ENCODE results near the gene MYLK. TPM values are rescaled to one million over a fixed set of nuclear protein-coding genes. Genes with fewer than 3 reads are reported as not detected.

The MYLK gene
- total RNA-seq, 1 donor from 2014 or later = 50.5 TPM

- FAIRE-seq (no peak), DNase-seq (ENCODE audit: low read depth) (peak; percentile 60)
- Mint-ChIP-seq H3K27ac (ENCODE audit: unreplicated experiment) (no peak overlapping the region), H3K4me1 (ENCODE audit: low read depth, unreplicated experiment) (peaks cover 35% of the 10 kb centered on the region), H3K9me3 (ENCODE audit: unreplicated experiment) (no peaks in the 10 kb centered on the region), H3K36me3 (ENCODE audit: low read depth, unreplicated experiment) (peaks cover 44% of the 10 kb centered on the region), H3K4me3 (ENCODE audit: unreplicated experiment) (no peak overlapping the region), H3K27me3 (ENCODE audit: low read depth, unreplicated experiment) (no peaks in the 10 kb centered on the region)
- H3K4me1 ChIP-seq (ENCODE audit: insufficient read depth, low read length) = peaks cover 38% of the 10 kb centered on the region
- no peak overlapping the region for H3K27ac ChIP-seq (ENCODE audit: low read depth, low read length)
- no peak overlapping the region for H2AFZ ChIP-seq (ENCODE audit: low read depth, low read length)
- H3K4me2 ChIP-seq (ENCODE audit: low read length) = no peak overlapping the region
- H3K9me3 ChIP-seq (ENCODE audit: insufficient read depth, low read depth, low read length) = no peaks in the 10 kb centered on the region
- H4K20me1 ChIP-seq (ENCODE audit: insufficient read depth, low read length) = no peaks in the 10 kb centered on the region
- no peak for TF ChIP-seq CTCF (IDR thresholded peaks at IDR 0.05; ENCODE audit: insufficient read depth, low read depth, low read length)
- TF ChIP-seq EZH2 (IDR thresholded peaks at IDR 0.05; ENCODE audit: insufficient read depth, low read length) = no peak
- peaks cover 17% of the 10 kb centered on the region for H3K36me3 ChIP-seq (ENCODE audit: insufficient read depth, low read length)
- H3K9ac ChIP-seq (ENCODE audit: low read length) = no peak overlapping the region
- H3K79me2 ChIP-seq (ENCODE audit: insufficient read depth, low read length) = no peaks in the 10 kb centered on the region
- no peaks in the 10 kb centered on the region for H3K27me3 ChIP-seq (ENCODE audit: insufficient read depth, low read length)
- no peak overlapping the region for H3K4me3 ChIP-seq (ENCODE audit: insufficient read depth, low read depth, low read length)
These were observed 219.4 kb downstream of the MYLK start for GRCh38 chr3:123664753-123665152.

GRCh38 chr3:123663977-123664376, 220.2 kb downstream of the MYLK start:
- no peak for DNase-seq (ENCODE audit: low read depth)
- H3K9ac ChIP-seq (ENCODE audit: low read length) = no peak overlapping the region
- H3K27me3 Mint-ChIP-seq (ENCODE audit: low read depth, unreplicated experiment) = no peaks in the 10 kb centered on the region
- no peak overlapping the region for H3K4me3 ChIP-seq (ENCODE audit: insufficient read depth, low read depth, low read length)
- peaks cover 35% of the 10 kb centered on the region for H3K4me1 Mint-ChIP-seq (ENCODE audit: low read depth, unreplicated experiment)
- no peaks in the 10 kb centered on the region for H3K27me3 ChIP-seq (ENCODE audit: insufficient read depth, low read length)
- TF ChIP-seq CTCF (IDR thresholded peaks at IDR 0.05; ENCODE audit: insufficient read depth, low read depth, low read length) (no peak), EZH2 (IDR thresholded peaks at IDR 0.05; ENCODE audit: insufficient read depth, low read length) (no peak)
- H3K4me1 ChIP-seq (ENCODE audit: insufficient read depth, low read length) = peaks cover 38% of the 10 kb centered on the region
- H3K36me3 Mint-ChIP-seq (ENCODE audit: low read depth, unreplicated experiment) = peaks cover 44% of the 10 kb centered on the region
- no peak overlapping the region for H2AFZ ChIP-seq (ENCODE audit: low read depth, low read length)
- no peak for FAIRE-seq
- no peaks in the 10 kb centered on the region for H3K9me3 ChIP-seq (ENCODE audit: insufficient read depth, low read depth, low read length)
- no peaks in the 10 kb centered on the region for H4K20me1 ChIP-seq (ENCODE audit: insufficient read depth, low read length)
- H3K4me3 Mint-ChIP-seq (ENCODE audit: unreplicated experiment) = no peak overlapping the region
- H3K4me2 ChIP-seq (ENCODE audit: low read length) = no peak overlapping the region
- H3K79me2 ChIP-seq (ENCODE audit: insufficient read depth, low read length) = no peaks in the 10 kb centered on the region
- no peaks in the 10 kb centered on the region for H3K9me3 Mint-ChIP-seq (ENCODE audit: unreplicated experiment)
- no peak overlapping the region for H3K27ac Mint-ChIP-seq (ENCODE audit: unreplicated experiment)
- peaks cover 20% of the 10 kb centered on the region for H3K36me3 ChIP-seq (ENCODE audit: insufficient read depth, low read length)
- no peak overlapping the region for H3K27ac ChIP-seq (ENCODE audit: low read depth, low read length)

- no peak overlapping the region for H3K4me2 ChIP-seq (ENCODE audit: low read length)
- H3K4me1 ChIP-seq (ENCODE audit: insufficient read depth, low read length) = peaks cover 35% of the 10 kb centered on the region
- Mint-ChIP-seq H3K27me3 (ENCODE audit: low read depth, unreplicated experiment) (no peaks in the 10 kb centered on the region), H3K4me3 (ENCODE audit: unreplicated experiment) (no peak overlapping the region), H3K27ac (ENCODE audit: unreplicated experiment) (no peak overlapping the region), H3K36me3 (ENCODE audit: low read depth, unreplicated experiment) (peaks cover 55% of the 10 kb centered on the region), H3K9me3 (ENCODE audit: unreplicated experiment) (no peaks in the 10 kb centered on the region), H3K4me1 (ENCODE audit: low read depth, unreplicated experiment) (peaks cover 30% of the 10 kb centered on the region)
- H2AFZ ChIP-seq (ENCODE audit: low read depth, low read length) = no peak overlapping the region
- no peak overlapping the region for H3K27ac ChIP-seq (ENCODE audit: low read depth, low read length)
- no peaks in the 10 kb centered on the region for H4K20me1 ChIP-seq (ENCODE audit: insufficient read depth, low read length)
- H3K4me3 ChIP-seq (ENCODE audit: insufficient read depth, low read depth, low read length) = no peak overlapping the region
- no peaks in the 10 kb centered on the region for H3K27me3 ChIP-seq (ENCODE audit: insufficient read depth, low read length)
- peak overlapping the region; percentile 46 for H3K9ac ChIP-seq (ENCODE audit: low read length)
- H3K9me3 ChIP-seq (ENCODE audit: insufficient read depth, low read depth, low read length) = peaks cover 3% of the 10 kb centered on the region
- FAIRE-seq = no peak
- H3K36me3 ChIP-seq (ENCODE audit: insufficient read depth, low read length) = peaks cover 32% of the 10 kb centered on the region
- TF ChIP-seq EZH2 (IDR thresholded peaks at IDR 0.05; ENCODE audit: insufficient read depth, low read length) (no peak), CTCF (IDR thresholded peaks at IDR 0.05; ENCODE audit: insufficient read depth, low read depth, low read length) (no peak)
- H3K79me2 ChIP-seq (ENCODE audit: insufficient read depth, low read length) = no peaks in the 10 kb centered on the region
- no peak for DNase-seq (ENCODE audit: low read depth)
These were observed 222.2 kb downstream of the MYLK start for GRCh38 chr3:123661973-123662372.

Data from astrocyte (in vitro differentiated cells and primary cell).